PFSK-1 (cell line): ENCODE data around the gene ALS2CL.

ENCODE experiments used
- POLR2AphosphoS5 ChIP-seq: IDR thresholded peaks from 2 replicates; pipeline ENCODE4 v1.6.1; 2012; ENCODE audit warnings: low read depth, mild to moderate bottlenecking, control low read depth, low read length, moderate library complexity
- REST ChIP-seq, 2 experiments: IDR thresholded peaks; 2 replicates each; pipeline versions ENCODE4 v1.6.1 to v1.8.0; 2011 to 2012; ENCODE audit warnings: low read depth in 2 of 2, low read length in 2 of 2, control low read depth in 1 of 2, inconsistent platforms in 1 of 2, mild to moderate bottlenecking in 1 of 2, moderate library complexity in 1 of 2; ENCODE audit not compliant: insufficient read depth in 1 of 2
- TAF1 ChIP-seq: IDR thresholded peaks from 2 replicates; pipeline ENCODE4 v1.6.1; 2012; ENCODE audit warnings: low read length, control low read depth, borderline replicate concordance; ENCODE audit not compliant: insufficient read depth

- TF ChIP-seq TAF1 (no peak), REST (IDR thresholded peaks at IDR 0.05; ENCODE audit: insufficient read depth in 1 of 2, low read depth in 2 of 2, low read length in 2 of 2) (no peak; a peak in 1 of 4 replicates), POLR2AphosphoS5 (no peak)
Observed at GRCh38 chr3:46705751-46706552, 12.5 kb upstream of the ALS2CL start.
